Esophagus squamous epithelium (tissue), 5 donors: ENCODE results near the gene LRRC56. TPM values are rescaled to one million over a fixed set of nuclear protein-coding genes. Genes with fewer than 3 reads are reported as not detected.

Experiments used
- DNase-seq: peaks from one replicate; lab custom pipeline; 2025; lab: John Stamatoyannopoulos, UW
- H3K27ac ChIP-seq, 4 donors: fragments of 200-600 bp; sonication (generic); one replicate each; pipeline ENCODE4 v1.5.1; 2016 to 2019; ENCODE audit warnings: mild to moderate bottlenecking in 1 of 4
- H3K27me3 ChIP-seq, 4 donors: fragments of 200-600 bp; sonication (generic); 1 replicate in 3 of 4; 2 replicates in 1 of 4; pipeline versions ENCODE4 v1.5.1 to v1.6.0; 2017 to 2021; ENCODE audit warnings: antibody characterized with exemption in 1 of 4
- H3K36me3 ChIP-seq, 3 donors: fragments of 200-600 bp; sonication (generic); one replicate each; pipeline ENCODE4 v1.5.1; 2016 to 2019
- H3K4me1 ChIP-seq, 3 donors: fragments of 200-600 bp; sonication (generic); one replicate each; pipeline ENCODE4 v1.5.1; 2017 to 2019
- H3K4me3 ChIP-seq, 4 donors: fragments of 200-600 bp; sonication (generic); 1 replicate in 3 of 4; 2 replicates in 1 of 4; pipeline ENCODE4 v1.5.1; 2016 to 2019; ENCODE audit warnings: mild to moderate bottlenecking in 2 of 4, moderate library complexity in 1 of 4
- H3K9me3 ChIP-seq, 3 donors: fragments of 200-600 bp; sonication (generic); one replicate each; pipeline ENCODE4 v1.5.1; 2016 to 2019
- POLR2A ChIP-seq, 4 donors: fragments of 450-650 bp; IDR thresholded peaks; one replicate each; pipeline ENCODE4 v1.6.1; 2017; ENCODE audit warnings: antibody characterized with exemption in 4 of 4, mild to moderate bottlenecking in 4 of 4, moderate library complexity in 3 of 4
- WGBS, 2 donors: methylation state at CpG; one replicate each; pipeline ENCODE4 v1.1.5; 2018; 5-methylcytosine and 5-hydroxymethylcytosine counted together
- intact Hi-C: fragments of 100-400 bp; cut with DNase I; formaldehyde crosslinking; loops from one replicate; pipeline ENCODE4 v1.15.0; 2022
- total RNA-seq, 4 donors: library from RNA; depleted of rRNA; stranded (reverse); fragments of >200 nt; gene quantifications; one replicate each; pipeline ENCODE4 v1.1.0, GENCODE V29; 2016
- TF ChIP-seq, protein P1 (sequence below), 6 experiments: fragments of 450-650 bp in 4 of 6; fragments of 200-600 bp in 2 of 6; sonication (generic) in 2 of 6; IDR thresholded peaks; one replicate each; pipeline ENCODE4 v1.5.1; 2016 to 2019; ENCODE audit warnings: antibody characterized with exemption in 6 of 6, mild to moderate bottlenecking in 4 of 6, moderate library complexity in 4 of 6
- donor health status: DM: yes; HTN: yes; CAD: no.

The LRRC56 gene
- total RNA-seq, 4 donors from 2014 or later = 0.35 to 2.3 (median 1.2) TPM

DNA sequence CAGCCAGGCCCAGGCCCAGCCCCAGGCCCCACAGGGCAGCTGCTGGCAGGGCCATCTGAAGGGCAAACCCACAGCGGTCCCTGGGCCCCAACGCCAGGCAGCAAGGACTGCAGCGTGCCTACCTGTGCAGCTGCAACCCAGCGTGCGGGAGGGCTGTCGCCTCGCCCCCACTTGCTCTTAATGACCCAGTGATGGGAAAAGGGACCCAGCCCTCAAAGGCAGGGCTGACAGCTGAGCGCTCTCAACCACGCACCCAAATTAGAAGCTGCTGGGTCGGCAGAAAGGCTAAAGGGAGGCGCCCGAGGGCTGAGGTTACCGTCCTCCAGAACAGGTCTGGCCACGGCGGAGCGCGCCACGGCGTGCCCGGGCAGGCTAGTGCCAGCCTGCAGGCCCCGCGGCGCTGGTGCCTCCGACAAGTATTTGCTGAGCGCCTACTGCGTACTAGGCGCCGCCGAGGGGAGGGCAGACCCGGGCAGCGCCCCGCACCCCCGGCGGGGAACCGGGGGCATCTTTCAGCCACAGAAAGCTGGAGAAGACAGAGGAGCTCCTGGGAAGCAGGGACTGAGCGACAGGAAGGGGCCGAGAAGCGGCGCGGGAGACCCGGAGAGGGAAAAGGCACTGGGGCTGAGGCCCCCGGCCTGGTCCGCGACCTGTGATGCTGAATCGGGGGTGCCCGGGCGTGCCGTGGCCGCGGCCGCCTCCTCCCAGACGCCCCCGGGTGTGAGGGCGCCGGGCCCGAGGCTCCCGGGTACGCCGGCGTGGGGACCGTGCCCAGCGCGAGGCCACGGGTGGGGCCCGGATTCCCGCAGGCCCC lies 2.7 kb upstream of the LRRC56 start:
- no peaks in the 10 kb centered on the region for H3K9me3 ChIP-seq
- TF ChIP-seq, protein P1, sequence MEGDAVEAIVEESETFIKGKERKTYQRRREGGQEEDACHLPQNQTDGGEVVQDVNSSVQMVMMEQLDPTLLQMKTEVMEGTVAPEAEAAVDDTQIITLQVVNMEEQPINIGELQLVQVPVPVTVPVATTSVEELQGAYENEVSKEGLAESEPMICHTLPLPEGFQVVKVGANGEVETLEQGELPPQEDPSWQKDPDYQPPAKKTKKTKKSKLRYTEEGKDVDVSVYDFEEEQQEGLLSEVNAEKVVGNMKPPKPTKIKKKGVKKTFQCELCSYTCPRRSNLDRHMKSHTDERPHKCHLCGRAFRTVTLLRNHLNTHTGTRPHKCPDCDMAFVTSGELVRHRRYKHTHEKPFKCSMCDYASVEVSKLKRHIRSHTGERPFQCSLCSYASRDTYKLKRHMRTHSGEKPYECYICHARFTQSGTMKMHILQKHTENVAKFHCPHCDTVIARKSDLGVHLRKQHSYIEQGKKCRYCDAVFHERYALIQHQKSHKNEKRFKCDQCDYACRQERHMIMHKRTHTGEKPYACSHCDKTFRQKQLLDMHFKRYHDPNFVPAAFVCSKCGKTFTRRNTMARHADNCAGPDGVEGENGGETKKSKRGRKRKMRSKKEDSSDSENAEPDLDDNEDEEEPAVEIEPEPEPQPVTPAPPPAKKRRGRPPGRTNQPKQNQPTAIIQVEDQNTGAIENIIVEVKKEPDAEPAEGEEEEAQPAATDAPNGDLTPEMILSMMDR (IDR thresholded peaks at IDR 0.05) = no peak
- TF ChIP-seq POLR2A (IDR thresholded peaks at IDR 0.05) = peak in 1 of 4 donors; percentile 41
- intact Hi-C loops = no loop called here
- peaks cover 18 to 46% (median 26%) of the 10 kb centered on the region in 3 donors for H3K36me3 ChIP-seq
- peak overlapping the region; percentile 94 to 98 (median 97) for H3K27ac ChIP-seq
- H3K27me3 ChIP-seq = no peaks in the 10 kb centered on the region
- no peak for DNase-seq
- peak overlapping the region; percentile 89 to 98 (median 96) for H3K4me3 ChIP-seq
- H3K4me1 ChIP-seq = peaks cover 40 to 61% (median 47%) of the 10 kb centered on the region in 3 donors
- 1 to 7% methylated on average over 16 to 17 of the region's 66 CpGs for WGBS, 2 donors

- H3K27ac ChIP-seq = peak overlapping the region; percentile 94 to 98 (median 97)
- TF ChIP-seq POLR2A (IDR thresholded peaks at IDR 0.05) = no peak
- TF ChIP-seq, protein P1 (IDR thresholded peaks at IDR 0.05) = no peak
- intact Hi-C loops = no loop called here
- peaks cover 18 to 41% (median 26%) of the 10 kb centered on the region in 3 donors for H3K36me3 ChIP-seq
- H3K4me3 ChIP-seq = peak overlapping the region; percentile 89 to 98 (median 96)
- no CpG with 5 or more reads among the region's 56 CpGs for WGBS, 2 donors
- H3K4me1 ChIP-seq = peaks cover 40 to 61% (median 47%) of the 10 kb centered on the region in 3 donors
- H3K27me3 ChIP-seq = no peaks in the 10 kb centered on the region
- no peak for DNase-seq
- H3K9me3 ChIP-seq = no peaks in the 10 kb centered on the region
Measured at GRCh38 chr11:535210-535518, 2.2 kb upstream of the LRRC56 start.

GRCh38 chr11:535519-536454 lies 1.5 kb upstream of the LRRC56 start, which contains the start of gene HRAS:
Gene HRAS, minus strand, starts transcription at chr11:535576.
- H3K4me1 ChIP-seq = peaks cover 40 to 61% (median 47%) of the 10 kb centered on the region in 3 donors
- peaks cover 18 to 35% (median 26%) of the 10 kb centered on the region in 3 donors for H3K36me3 ChIP-seq
- H3K27me3 ChIP-seq = no peaks in the 10 kb centered on the region
- peak within 1 kb of the TSS; percentile 94 to 98 (median 97) for H3K27ac ChIP-seq
- WGBS, 2 donors = 4% methylated on average over 17 of the region's 97 CpGs; no CpG with 5 or more reads in 1 of the 2 donors
- intact Hi-C loops = no loop called here
- H3K9me3 ChIP-seq = no peaks in the 10 kb centered on the region
- peak within 1 kb of the TSS; percentile 89 to 98 (median 96) for H3K4me3 ChIP-seq
- peak; percentile 69 for DNase-seq
- TF ChIP-seq, protein P1 (IDR thresholded peaks at IDR 0.05) = no peak
- TF ChIP-seq POLR2A (IDR thresholded peaks at IDR 0.05) = peak in 3 of 4 donors; percentile 66 to 88 (median 71)

GRCh38 chr11:537622-538430 lies 499 bp downstream of the LRRC56 start:
- 80% methylated on average over 1 of the region's 19 CpGs; no CpG with 5 or more reads in 1 of the 2 donors for WGBS, 2 donors
- H3K27ac ChIP-seq = peak overlapping the region in 2 of 4 donors; percentile 29 to 94
- intact Hi-C loops = no loop called here
- DNase-seq = no peak
- H3K4me3 ChIP-seq = peak overlapping the region; percentile 12 to 96 (median 92)
- TF ChIP-seq POLR2A (IDR thresholded peaks at IDR 0.05) = no peak
- no peaks in the 10 kb centered on the region for H3K9me3 ChIP-seq
- peaks cover 36 to 47% (median 38%) of the 10 kb centered on the region in 3 donors for H3K4me1 ChIP-seq
- peaks cover 8 to 15% (median 10%) of the 10 kb centered on the region in 3 donors for H3K36me3 ChIP-seq
- H3K27me3 ChIP-seq = no peaks in the 10 kb centered on the region
